PFSK-1 (cell line): ENCODE measurements around the gene KCNJ2.

Experiments used
- POLR2AphosphoS5 ChIP-seq: IDR thresholded peaks from 2 replicates; pipeline ENCODE4 v1.6.1; 2012; ENCODE audit warnings: low read depth, mild to moderate bottlenecking, control low read depth, low read length, moderate library complexity
- SIN3A ChIP-seq: IDR thresholded peaks from 2 replicates; pipeline ENCODE4 v1.6.1; 2012; ENCODE audit warnings: mild to moderate bottlenecking, low read length, moderate library complexity, borderline replicate concordance; ENCODE audit not compliant: insufficient read depth

DNA sequence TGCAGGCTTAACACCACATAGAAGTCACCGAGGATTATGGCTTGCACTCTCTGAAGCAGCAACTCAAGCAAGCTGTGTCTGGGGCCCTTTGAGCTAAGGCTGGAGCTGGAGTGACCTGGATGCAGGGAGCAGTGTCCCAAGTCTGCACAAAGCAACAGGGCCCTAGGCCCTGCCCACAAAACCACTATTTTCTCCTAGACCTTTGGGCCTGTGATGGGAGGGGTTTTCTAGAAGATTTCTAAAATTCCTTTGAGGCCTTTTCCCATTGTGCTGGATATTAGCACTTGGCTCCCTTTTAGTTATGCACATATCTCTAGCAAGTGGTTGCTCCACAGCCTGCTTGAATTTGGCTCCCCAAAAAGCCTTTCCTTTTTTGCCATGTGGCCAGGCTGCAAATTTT is 49.8 kb upstream of the KCNJ2 start:
- TF ChIP-seq SIN3A, result no peak
- TF ChIP-seq POLR2AphosphoS5, result no peak
